ENCODE results near the gene ADGRB2. TPM values are rescaled to one million over a fixed set of nuclear protein-coding genes. Genes with fewer than 3 reads are reported as not detected.
A peak's percentile ranks its signal among the peaks of the same experiment; 100 is the strongest.

Gene ADGRB2
- total RNA-seq, 2 experiments from 2014 or later, result 0.39 to 0.71 TPM

DNA sequence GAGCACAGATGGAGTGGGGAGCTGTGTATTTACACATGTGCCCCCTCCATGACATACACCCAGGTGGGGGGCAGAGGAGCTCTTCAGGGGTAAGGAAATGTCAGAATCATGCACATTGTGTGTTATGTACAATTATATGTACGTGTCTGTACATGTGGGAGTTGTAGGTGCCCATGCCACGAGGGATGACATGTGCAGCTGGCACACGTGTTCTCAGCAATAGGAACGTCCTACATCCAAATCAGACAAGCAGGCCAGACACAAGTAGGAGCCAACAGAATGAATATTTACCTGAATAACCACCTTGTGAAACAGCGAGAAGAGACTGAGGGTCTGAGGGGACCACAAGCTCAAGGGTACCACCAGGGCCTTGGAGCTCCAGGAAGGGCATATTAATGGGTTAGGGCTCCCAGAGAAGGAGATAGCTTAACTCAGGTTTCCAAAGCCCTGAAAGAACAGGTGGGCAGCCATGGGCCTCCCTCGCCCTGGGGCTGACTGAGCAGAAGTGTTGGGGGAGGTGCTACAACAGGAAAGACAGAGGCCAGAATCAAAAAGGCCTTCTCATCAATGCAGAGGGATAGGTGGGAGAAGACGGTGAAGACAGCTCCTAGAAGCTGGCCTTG is 63.6 kb downstream of the ADGRB2 start:
- H3K27ac ChIP-seq (ENCODE audit: low read depth in 1 of 2, low read length in 2 of 2), result no peak overlapping the region
- DNase-seq (no peak), ATAC-seq (ENCODE audit: poor library complexity) (no peak)
- peaks cover 20% of the 10 kb centered on the region in 2 experiments for H3K27me3 ChIP-seq (ENCODE audit: control insufficient read depth in 1 of 2, insufficient read depth in 2 of 2, low read length in 2 of 2)
- ChIA-PET CTCF (no interaction called here), POLR2A (no interaction called here)
- H3K27ac Mint-ChIP-seq, result no peak overlapping the region
- no peaks in the 10 kb centered on the region for H3K9me3 Mint-ChIP-seq
- no peaks in the 10 kb centered on the region for H3K9me3 ChIP-seq (ENCODE audit: control insufficient read depth in 1 of 2, insufficient read depth in 1 of 2, low read length in 2 of 2)
- no peaks in the 10 kb centered on the region for H3K36me3 Mint-ChIP-seq (ENCODE audit: low read depth)
- H3K27me3 Mint-ChIP-seq, result peaks cover 40% of the 10 kb centered on the region
- no peak overlapping the region for H3K4me3 Mint-ChIP-seq
- no peak overlapping the region for H3K4me3 ChIP-seq (ENCODE audit: low read length)
- intact Hi-C loops (cut with DNase I, micrococcal nuclease), result no loop called here
- H3K4me1 ChIP-seq (ENCODE audit: insufficient read depth, low read length), result peaks cover 44% of the 10 kb centered on the region
- TF ChIP-seq, protein P1, sequence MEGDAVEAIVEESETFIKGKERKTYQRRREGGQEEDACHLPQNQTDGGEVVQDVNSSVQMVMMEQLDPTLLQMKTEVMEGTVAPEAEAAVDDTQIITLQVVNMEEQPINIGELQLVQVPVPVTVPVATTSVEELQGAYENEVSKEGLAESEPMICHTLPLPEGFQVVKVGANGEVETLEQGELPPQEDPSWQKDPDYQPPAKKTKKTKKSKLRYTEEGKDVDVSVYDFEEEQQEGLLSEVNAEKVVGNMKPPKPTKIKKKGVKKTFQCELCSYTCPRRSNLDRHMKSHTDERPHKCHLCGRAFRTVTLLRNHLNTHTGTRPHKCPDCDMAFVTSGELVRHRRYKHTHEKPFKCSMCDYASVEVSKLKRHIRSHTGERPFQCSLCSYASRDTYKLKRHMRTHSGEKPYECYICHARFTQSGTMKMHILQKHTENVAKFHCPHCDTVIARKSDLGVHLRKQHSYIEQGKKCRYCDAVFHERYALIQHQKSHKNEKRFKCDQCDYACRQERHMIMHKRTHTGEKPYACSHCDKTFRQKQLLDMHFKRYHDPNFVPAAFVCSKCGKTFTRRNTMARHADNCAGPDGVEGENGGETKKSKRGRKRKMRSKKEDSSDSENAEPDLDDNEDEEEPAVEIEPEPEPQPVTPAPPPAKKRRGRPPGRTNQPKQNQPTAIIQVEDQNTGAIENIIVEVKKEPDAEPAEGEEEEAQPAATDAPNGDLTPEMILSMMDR (IDR thresholded peaks at IDR 0.05), result no peak
- H3K4me1 Mint-ChIP-seq (ENCODE audit: low read depth), result peaks cover 31% of the 10 kb centered on the region
- H3K36me3 ChIP-seq (ENCODE audit: insufficient read depth, low read length), result no peaks in the 10 kb centered on the region

DNA sequence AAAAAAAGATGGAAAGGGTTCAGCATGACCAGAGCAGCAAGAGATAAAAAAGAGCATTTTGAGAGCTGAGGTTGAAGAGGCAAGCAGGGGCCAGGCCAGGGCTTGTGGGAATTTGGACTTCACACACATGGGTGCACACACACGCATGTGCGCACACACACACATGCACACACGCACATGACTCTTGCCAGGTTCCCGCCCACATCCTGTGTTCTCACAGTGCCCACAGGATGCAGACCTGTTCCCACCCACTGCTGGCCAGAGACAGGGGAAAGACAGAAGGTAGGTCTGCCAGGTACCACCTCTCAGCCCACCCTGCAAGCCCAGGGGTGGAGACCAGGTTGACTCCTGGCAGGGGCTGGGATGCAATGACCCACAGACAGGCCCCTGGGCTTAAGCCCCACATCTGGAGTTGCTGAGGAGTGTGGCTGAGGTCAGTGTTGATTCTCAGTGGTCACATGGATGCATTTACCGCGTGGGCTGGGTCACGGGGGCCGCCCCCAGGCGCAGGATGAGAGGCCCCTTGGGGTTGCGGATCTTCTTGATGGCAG is 64.7 kb downstream of the ADGRB2 start:
- intact Hi-C loops (cut with DNase I, micrococcal nuclease), result no loop called here
- Mint-ChIP-seq H3K4me1 (ENCODE audit: low read depth) (peaks cover 19% of the 10 kb centered on the region), H3K27ac (no peak overlapping the region), H3K27me3 (peaks cover 29% of the 10 kb centered on the region), H3K9me3 (no peaks in the 10 kb centered on the region), H3K4me3 (no peak overlapping the region), H3K36me3 (ENCODE audit: low read depth) (no peaks in the 10 kb centered on the region)
- Histone ChIP-seq H3K9me3 (ENCODE audit: control insufficient read depth in 1 of 2, insufficient read depth in 1 of 2, low read length in 2 of 2) (no peaks in the 10 kb centered on the region), H3K27me3 (ENCODE audit: control insufficient read depth in 1 of 2, insufficient read depth in 2 of 2, low read length in 2 of 2) (peaks cover 9 to 11% of the 10 kb centered on the region in 2 experiments), H3K4me1 (ENCODE audit: insufficient read depth, low read length) (peaks cover 32% of the 10 kb centered on the region), H3K27ac (ENCODE audit: low read depth in 1 of 2, low read length in 2 of 2) (no peak overlapping the region), H3K4me3 (ENCODE audit: low read length) (no peak overlapping the region), H3K36me3 (ENCODE audit: insufficient read depth, low read length) (no peaks in the 10 kb centered on the region)
- TF ChIP-seq, protein P1 (IDR thresholded peaks at IDR 0.05), result no peak
- DNase-seq (peak in 8 of 14 experiments; percentile 9 to 59 (median 34)), ATAC-seq (ENCODE audit: poor library complexity) (no peak)
- ChIA-PET CTCF (no interaction called here), POLR2A (no interaction called here)

DNA sequence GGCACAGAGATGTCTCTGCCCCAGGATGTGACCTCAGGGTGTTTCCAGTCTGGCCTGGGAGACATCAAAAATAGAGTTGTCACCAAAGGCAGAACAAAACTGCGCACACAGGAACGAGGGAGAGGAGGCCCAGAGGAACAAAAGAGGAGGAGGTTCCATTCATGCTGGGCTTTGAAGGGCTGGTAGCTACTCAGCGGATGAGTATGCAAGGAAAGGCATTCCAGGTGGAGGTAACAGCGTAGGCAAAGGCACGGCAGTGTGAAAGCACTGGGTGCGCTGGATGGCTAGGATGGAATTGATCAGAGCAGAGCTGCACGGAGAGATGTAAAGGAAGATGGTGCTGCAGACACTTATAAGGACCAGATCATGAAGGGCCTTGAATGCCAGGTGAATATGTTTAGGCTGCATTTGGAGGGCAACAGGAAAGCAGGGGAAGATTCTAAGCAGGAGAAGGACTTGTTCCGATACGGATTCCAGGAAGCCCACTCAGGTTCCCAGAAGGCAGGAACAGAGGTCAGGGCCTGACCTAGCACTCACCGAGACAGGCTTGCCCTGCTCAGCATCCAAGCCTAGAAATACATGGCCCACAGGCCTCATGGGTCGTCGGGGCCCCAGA is 66.7 kb downstream of the ADGRB2 start:
- peaks cover 14% of the 10 kb centered on the region for H3K27me3 Mint-ChIP-seq
- ChIA-PET CTCF (no interaction called here), POLR2A (no interaction called here)
- Histone ChIP-seq H3K27me3 (ENCODE audit: control insufficient read depth in 1 of 2, insufficient read depth in 2 of 2, low read length in 2 of 2) (no peaks in the 10 kb centered on the region), H3K4me1 (ENCODE audit: insufficient read depth, low read length) (peaks cover 28% of the 10 kb centered on the region), H3K9me3 (ENCODE audit: control insufficient read depth in 1 of 2, insufficient read depth in 1 of 2, low read length in 2 of 2) (no peaks in the 10 kb centered on the region), H3K27ac (ENCODE audit: low read depth in 1 of 2, low read length in 2 of 2) (no peak overlapping the region), H3K36me3 (ENCODE audit: insufficient read depth, low read length) (no peaks in the 10 kb centered on the region), H3K4me3 (ENCODE audit: low read length) (no peak overlapping the region)
- peaks cover 18% of the 10 kb centered on the region for H3K4me1 Mint-ChIP-seq (ENCODE audit: low read depth)
- intact Hi-C loops (cut with DNase I, micrococcal nuclease), result no loop called here
- no peak for DNase-seq
- ATAC-seq (ENCODE audit: poor library complexity), result no peak
- no peaks in the 10 kb centered on the region for H3K9me3 Mint-ChIP-seq
- H3K4me3 Mint-ChIP-seq, result no peak overlapping the region
- H3K36me3 Mint-ChIP-seq (ENCODE audit: low read depth), result no peaks in the 10 kb centered on the region
- TF ChIP-seq, protein P1 (IDR thresholded peaks at IDR 0.05), result no peak
- H3K27ac Mint-ChIP-seq, result no peak overlapping the region

All from CD4-positive, alpha-beta T cell (primary cell).